SK-N-SH (cell line): ENCODE data around the gene POLA2. TPM values are rescaled to one million over a fixed set of nuclear protein-coding genes. Genes with fewer than 3 reads are reported as not detected.
"Not testable (repeated sequence)": the region's sequence is repeated elsewhere in the genome, so short reads cannot be mapped to it uniquely, and the experiment has no call there.

Source experiments
- CTCF ChIA-PET: fragments of 300-600, 350-600 bp; formaldehyde crosslinking; extraction: SDS; loops from one replicate; lab custom pipeline; 2021; lab: Yijun Ruan, JAX
- POLR2A ChIA-PET: fragments of 350-600 bp; sonication (Branson Sonifier 250); formaldehyde crosslinking; extraction: SDS; loops from one replicate; lab custom pipeline; 2020; ENCODE audit warnings: antibody characterized with exemption, inconsistent platforms; lab: Yijun Ruan, JAX
- DNase-seq: peaks from one replicate; pipeline ENCODE4 v3.0.0; 2012
- H2AFZ ChIP-seq: fragments of 200-600 bp; sonication (generic); 2 replicates; pipeline ENCODE4 v1.8.1; 2016; ENCODE audit warnings: antibody characterized with exemption, mild to moderate bottlenecking, low read depth
- H3F3A ChIP-seq: fragments of 200-600 bp; sonication (generic); replicated peaks from 2 replicates; pipeline ENCODE3; 2016; ENCODE audit warnings: antibody characterized with exemption, mild to moderate bottlenecking; ENCODE audit not compliant: insufficient read depth
- H3K27ac ChIP-seq, 2 experiments: fragments of 200-500 bp in 1 of 2; fragments of 200-600 bp in 1 of 2; sonication (Bioruptor generic) in 1 of 2; sonication (generic), shearing (Covaris generic) in 1 of 2; 2 replicates each; pipeline versions ENCODE4 v1.5.1 to v1.6.1; 2014 to 2016; ENCODE audit warnings: low read depth in 2 of 2, inconsistent platforms in 1 of 2, low read length in 1 of 2, mild to moderate bottlenecking in 1 of 2, mixed read lengths in 1 of 2
- H3K27me3 ChIP-seq: fragments of 200-600 bp; sonication (generic), shearing (Covaris generic); 2 replicates; pipeline ENCODE4 v1.6.1; 2016; ENCODE audit warnings: mixed run types; ENCODE audit not compliant: insufficient read depth
- H3K36me3 ChIP-seq, 2 experiments: fragments of 200-500 bp in 1 of 2; fragments of 200-600 bp in 1 of 2; sonication (Bioruptor generic) in 1 of 2; sonication (generic) in 1 of 2; replicated peaks in 1 of 2; 2 replicates each; pipeline versions ENCODE3 to v1.5.1; 2014 to 2016; ENCODE audit warnings: low read length in 1 of 2, mild to moderate bottlenecking in 1 of 2; ENCODE audit not compliant: insufficient read depth in 2 of 2, control insufficient read depth in 1 of 2
- H3K4me1 ChIP-seq, 2 experiments: fragments of 200-500 bp in 1 of 2; fragments of 200-600 bp in 1 of 2; sonication (Bioruptor generic) in 1 of 2; sonication (generic), shearing (Covaris generic) in 1 of 2; 2 replicates each; pipeline versions ENCODE4 v1.5.1 to v1.6.1; 2014 to 2016; ENCODE audit warnings: low read depth in 1 of 2, low read length in 1 of 2, mixed run types in 1 of 2; ENCODE audit not compliant: insufficient read depth in 2 of 2, control insufficient read depth in 1 of 2
- H3K4me2 ChIP-seq: fragments of 200-600 bp; sonication (generic), shearing (Covaris generic); 2 replicates; pipeline ENCODE4 v1.6.1; 2017; ENCODE audit warnings: mixed run types
- H3K4me3 ChIP-seq, 2 experiments: fragments of 200-500 bp in 1 of 2; fragments of 200-600 bp in 1 of 2; sonication (Bioruptor generic) in 1 of 2; sonication (generic), shearing (Covaris generic) in 1 of 2; 2 replicates each; pipeline versions ENCODE4 v1.5.1 to v1.8.1; 2014 to 2016; ENCODE audit warnings: low read depth in 2 of 2, inconsistent platforms in 1 of 2, low read length in 1 of 2, mild to moderate bottlenecking in 1 of 2, mixed read lengths in 1 of 2, moderate library complexity in 1 of 2
- H3K79me2 ChIP-seq: fragments of 200-600 bp; sonication (generic); 2 replicates; pipeline ENCODE4 v1.8.1; 2017; ENCODE audit warnings: mild to moderate bottlenecking; ENCODE audit not compliant: insufficient read depth
- H3K9ac ChIP-seq: fragments of 200-600 bp; sonication (generic); 2 replicates; pipeline ENCODE4 v1.6.1; 2017; ENCODE audit warnings: mixed run types
- H3K9me2 ChIP-seq: fragments of 200-600 bp; sonication (generic); 2 replicates; pipeline ENCODE4 v1.6.1; 2017; ENCODE audit warnings: mixed run types
- H3K9me3 ChIP-seq: fragments of 200-600 bp; sonication (generic); 2 replicates; pipeline ENCODE4 v1.6.1; 2017; ENCODE audit warnings: mixed run types, mild to moderate bottlenecking, moderate library complexity
- H4K20me1 ChIP-seq: fragments of 200-600 bp; sonication (generic); 2 replicates; pipeline ENCODE4 v1.6.1; 2017; ENCODE audit warnings: mild to moderate bottlenecking, mixed run types; ENCODE audit not compliant: insufficient read depth
- GABPA ChIP-seq: IDR thresholded peaks from 2 replicates; pipeline ENCODE4 v1.4.0; 2012; ENCODE audit warnings: low read depth, mild to moderate bottlenecking
- JUND ChIP-seq: IDR thresholded peaks from 2 replicates; pipeline ENCODE4 v1.4.0; 2012
- MEF2A ChIP-seq: IDR thresholded peaks from 2 replicates; pipeline ENCODE4 v1.4.0; 2012; ENCODE audit warnings: low read depth, borderline replicate concordance
- NFIC ChIP-seq: IDR thresholded peaks from 2 replicates; pipeline ENCODE4 v1.4.0; 2012; ENCODE audit warnings: borderline replicate concordance
- NRF1 ChIP-seq: IDR thresholded peaks from 2 replicates; pipeline ENCODE4 v1.6.1; 2012; ENCODE audit warnings: low read depth, mild to moderate bottlenecking, low read length
- RAD21 ChIP-seq: IDR thresholded peaks from 2 replicates; pipeline ENCODE4 v1.6.1; 2012; ENCODE audit warnings: mild to moderate bottlenecking, low read length
- RXRA ChIP-seq: IDR thresholded peaks from 2 replicates; pipeline ENCODE4 v1.4.0; 2012; ENCODE audit warnings: low read depth, mild to moderate bottlenecking, borderline replicate concordance
- SIN3A ChIP-seq: IDR thresholded peaks from 2 replicates; pipeline ENCODE4 v1.6.1; 2012; ENCODE audit warnings: low read depth, mild to moderate bottlenecking, low read length, moderate library complexity, borderline replicate concordance
- WGBS: methylation state at CpG from one replicate; pipeline ENCODE4 v1.1.6; 2017; ENCODE audit warnings: low lambda C conversion rate; 5-methylcytosine and 5-hydroxymethylcytosine counted together
- polyA plus RNA-seq, 3 experiments: library from polyadenylated mRNA; depleted of rRNA; stranded (reverse); fragments of >200 nt; gene quantifications; 2 replicates each; pipeline ENCODE4 v1.2.3, GENCODE V29; 2012
- TF ChIP-seq, protein P1 (sequence below): fragments of 150-350 bp; IDR thresholded peaks from 2 replicates; pipeline ENCODE4 v1.6.1; 2016; ENCODE audit warnings: mild to moderate bottlenecking, low read depth, low read length

Gene POLA2
- polyA plus RNA-seq, 1 of the 3 experiments (the other 2 are of a cell fraction) = 18.4 TPM

- peaks cover 12% of the 10 kb centered on the region for H3F3A ChIP-seq
- CTCF ChIA-PET = interaction anchor here (1.0 to 4.3 kb wide), 7 partner anchors 8 to 115 kb away, joined by 3 to 56 read pairs (median 5); partner anchors contain the start of gene DPF2
- H4K20me1 ChIP-seq = no peaks in the 10 kb centered on the region
- TF ChIP-seq NRF1 (no peak), GABPA (no peak), RXRA (no peak), MEF2A (no peak), SIN3A (no peak)
- TF ChIP-seq, protein P1, sequence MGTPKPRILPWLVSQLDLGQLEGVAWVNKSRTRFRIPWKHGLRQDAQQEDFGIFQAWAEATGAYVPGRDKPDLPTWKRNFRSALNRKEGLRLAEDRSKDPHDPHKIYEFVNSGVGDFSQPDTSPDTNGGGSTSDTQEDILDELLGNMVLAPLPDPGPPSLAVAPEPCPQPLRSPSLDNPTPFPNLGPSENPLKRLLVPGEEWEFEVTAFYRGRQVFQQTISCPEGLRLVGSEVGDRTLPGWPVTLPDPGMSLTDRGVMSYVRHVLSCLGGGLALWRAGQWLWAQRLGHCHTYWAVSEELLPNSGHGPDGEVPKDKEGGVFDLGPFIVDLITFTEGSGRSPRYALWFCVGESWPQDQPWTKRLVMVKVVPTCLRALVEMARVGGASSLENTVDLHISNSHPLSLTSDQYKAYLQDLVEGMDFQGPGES = no peak
- H3K27ac ChIP-seq = no peak overlapping the region
- no peaks in the 10 kb centered on the region for H3K9me3 ChIP-seq
- H3K9ac ChIP-seq = no peak overlapping the region
- peaks cover 2 to 9% of the 10 kb centered on the region in 2 experiments; a peak in 2 of 4 replicates for H3K4me1 ChIP-seq
- WGBS = 55% methylated on average over 2 of the region's 2 CpGs
- no peak overlapping the region for H3K4me2 ChIP-seq
- no peak for DNase-seq
- H3K36me3 ChIP-seq = no peaks in the 10 kb centered on the region
- POLR2A ChIA-PET = no interaction called here
- H3K79me2 ChIP-seq = no peaks in the 10 kb centered on the region
- H2AFZ ChIP-seq = no peak overlapping the region
- H3K4me3 ChIP-seq = no peak overlapping the region
- H3K9me2 ChIP-seq = no peaks in the 10 kb centered on the region
- no peaks in the 10 kb centered on the region for H3K27me3 ChIP-seq
These were observed 33.9 kb upstream of the POLA2 start for GRCh38 chr11:65227879-65228278.

GRCh38 chr11:65236194-65237059 lies 25.3 kb upstream of the POLA2 start:
- 71% methylated on average over 17 of the region's 23 CpGs for WGBS
- no peak for DNase-seq

GRCh38 chr11:65238302-65238701 lies 23.5 kb upstream of the POLA2 start:
- CTCF ChIA-PET = not testable (repeated sequence)

More at GRCh38 chr11:65236194-65237059, 25.3 kb upstream of the POLA2 start:
- H2AFZ ChIP-seq = no peak overlapping the region
- no peak overlapping the region for H3K9ac ChIP-seq
- ChIA-PET POLR2A (no interaction called here), CTCF (interaction anchor here (0.8 to 2.8 kb wide), 3 partner anchors 11 to 79 kb away, joined by 3 to 12 read pairs (median 3); no protein-coding TSS in a partner anchor)
- no peak overlapping the region for H3K27ac ChIP-seq
- H3F3A ChIP-seq = peaks cover 4% of the 10 kb centered on the region
- no peaks in the 10 kb centered on the region for H3K36me3 ChIP-seq
- H3K9me3 ChIP-seq = no peaks in the 10 kb centered on the region
- no peak overlapping the region for H3K4me3 ChIP-seq
- H4K20me1 ChIP-seq = no peaks in the 10 kb centered on the region
- no peaks in the 10 kb centered on the region for H3K27me3 ChIP-seq
- H3K9me2 ChIP-seq = no peaks in the 10 kb centered on the region
- H3K79me2 ChIP-seq = no peaks in the 10 kb centered on the region
- H3K4me2 ChIP-seq = no peak overlapping the region
- TF ChIP-seq JUND (no peak), RAD21 (no peak), NFIC (no peak)
- TF ChIP-seq, protein P1 = no peak
- H3K4me1 ChIP-seq = no peaks in the 10 kb centered on the region

More at GRCh38 chr11:65238302-65238701, 23.5 kb upstream of the POLA2 start:
- H3K27me3 ChIP-seq, H3K4me2 ChIP-seq, H3K4me1 ChIP-seq, H3K36me3 ChIP-seq, H3K9ac ChIP-seq, POLR2A ChIA-PET, H3K9me3 ChIP-seq, H4K20me1 ChIP-seq, H3K4me3 ChIP-seq, DNase-seq, H2AFZ ChIP-seq, H3K9me2 ChIP-seq, H3K27ac ChIP-seq, H3K79me2 ChIP-seq, H3F3A ChIP-seq: not testable (repeated sequence)
- 95% methylated on average over 5 of the region's 6 CpGs for WGBS
